OCI-LY3 (cell line): ENCODE results near the gene PROM2.

Experiments
- H2AFZ ChIP-seq: fragments of 200-600, 300-600 bp; shearing (Covaris generic); 2 replicates; pipeline ENCODE4 v1.6.0; 2014; ENCODE audit warnings: antibody characterized with exemption, low read depth, low read length
- H3K27ac ChIP-seq: fragments of 200-600, 300-600 bp; sonication (generic); 2 replicates; pipeline ENCODE4 v1.5.1; 2014; ENCODE audit warnings: mild to moderate bottlenecking, low read length, moderate library complexity, mixed read lengths
- H3K27me3 ChIP-seq: fragments of 200-600, 300-600 bp; sonication (generic); 2 replicates; pipeline ENCODE4 v1.6.1; 2014; ENCODE audit warnings: low read depth, low read length, mixed read lengths
- H3K36me3 ChIP-seq: fragments of 200-600, 300-600 bp; sonication (generic); replicated peaks from 2 replicates; pipeline ENCODE3; 2014; ENCODE audit warnings: low read depth, low read length, mixed read lengths
- H3K4me1 ChIP-seq: fragments of 300-600, 200-600 bp; sonication (generic); 2 replicates; pipeline ENCODE4 v1.6.1; 2014; ENCODE audit warnings: low read length, mixed read lengths
- H3K4me2 ChIP-seq: fragments of 200-600, 300-600 bp; sonication (generic); 2 replicates; pipeline ENCODE4 v1.6.1; 2014; ENCODE audit warnings: low read length, mixed read lengths
- H3K4me3 ChIP-seq: fragments of 300-600, 200-600 bp; sonication (generic); 2 replicates; pipeline ENCODE4 v1.5.1; 2014; ENCODE audit warnings: antibody characterized with exemption, mild to moderate bottlenecking, low read length, moderate library complexity
- H3K79me2 ChIP-seq: fragments of 300-600, 200-600 bp; shearing (Covaris generic); 2 replicates; pipeline ENCODE4 v1.6.1; 2014; ENCODE audit warnings: mild to moderate bottlenecking, low read length, mixed read lengths
- H3K9ac ChIP-seq: fragments of 300-600, 200-600 bp; shearing (Covaris generic); 2 replicates; pipeline ENCODE4 v1.6.0; 2014; ENCODE audit warnings: mild to moderate bottlenecking, low read length, moderate library complexity
- H3K9me3 ChIP-seq: fragments of 200-600, 300-600 bp; shearing (Covaris generic); 2 replicates; pipeline ENCODE4 v1.6.1; 2014; ENCODE audit warnings: low read length, mixed read lengths; ENCODE audit not compliant: insufficient read depth
- H4K20me1 ChIP-seq: fragments of 200-600, 300-600 bp; sonication (generic); 2 replicates; pipeline ENCODE4 v1.6.1; 2016; ENCODE audit warnings: low read length, mixed read lengths; ENCODE audit not compliant: insufficient read depth
- CTCF ChIP-seq: fragments of 200-600, 300-600 bp; sonication (generic); IDR thresholded peaks from 2 replicates; pipeline ENCODE4 v1.5.1; 2014; ENCODE audit warnings: antibody characterized with exemption, low read length, low read depth
- EZH2phosphoT487 ChIP-seq: fragments of 200-600 bp; shearing (Covaris generic); IDR thresholded peaks from 2 replicates; pipeline ENCODE4 v1.6.1; 2018; ENCODE audit warnings: antibody characterized with exemption, mixed run types, low read depth

The PROM2 gene

GRCh38 chr2:95282458-95282857 is 8.2 kb downstream of the PROM2 start:
- no peaks in the 10 kb centered on the region for H3K27me3 ChIP-seq
- H3K36me3 ChIP-seq = no peaks in the 10 kb centered on the region
- no peak overlapping the region for H3K9ac ChIP-seq
- no peak for TF ChIP-seq CTCF
- H3K4me2 ChIP-seq = no peak overlapping the region
- H3K4me1 ChIP-seq = no peaks in the 10 kb centered on the region
- no peak overlapping the region for H3K4me3 ChIP-seq
- no peaks in the 10 kb centered on the region for H4K20me1 ChIP-seq
- no peaks in the 10 kb centered on the region for H3K79me2 ChIP-seq
- no peaks in the 10 kb centered on the region for H3K9me3 ChIP-seq
- H2AFZ ChIP-seq = no peak overlapping the region
- no peak overlapping the region for H3K27ac ChIP-seq

GRCh38 chr2:95283562-95283961 is 9.3 kb downstream of the PROM2 start:
- Histone ChIP-seq H3K4me2 (no peak overlapping the region), H3K27ac (no peak overlapping the region), H3K4me3 (no peak overlapping the region), H3K27me3 (no peaks in the 10 kb centered on the region), H3K9ac (no peak overlapping the region), H3K79me2 (no peaks in the 10 kb centered on the region), H3K36me3 (no peaks in the 10 kb centered on the region), H3K9me3 (no peaks in the 10 kb centered on the region), H4K20me1 (no peaks in the 10 kb centered on the region), H2AFZ (no peak overlapping the region), H3K4me1 (no peaks in the 10 kb centered on the region)
- TF ChIP-seq EZH2phosphoT487 (no peak), CTCF (no peak)

- no peaks in the 10 kb centered on the region for H3K79me2 ChIP-seq
- H3K4me3 ChIP-seq = no peak overlapping the region
- H3K4me2 ChIP-seq = no peak overlapping the region
- H4K20me1 ChIP-seq = no peaks in the 10 kb centered on the region
- no peak overlapping the region for H3K9ac ChIP-seq
- no peaks in the 10 kb centered on the region for H3K27me3 ChIP-seq
- no peaks in the 10 kb centered on the region for H3K9me3 ChIP-seq
- no peaks in the 10 kb centered on the region for H3K36me3 ChIP-seq
- no peak overlapping the region for H2AFZ ChIP-seq
- no peaks in the 10 kb centered on the region for H3K4me1 ChIP-seq
- no peak overlapping the region for H3K27ac ChIP-seq
- TF ChIP-seq EZH2phosphoT487 = no peak
- TF ChIP-seq CTCF = no peak
These were observed 10.8 kb downstream of the PROM2 start for GRCh38 chr2:95284886-95285541.

- H3K36me3 ChIP-seq = no peaks in the 10 kb centered on the region
- no peak overlapping the region for H3K4me3 ChIP-seq
- no peaks in the 10 kb centered on the region for H3K79me2 ChIP-seq
- no peaks in the 10 kb centered on the region for H3K4me1 ChIP-seq
- H3K27me3 ChIP-seq = no peaks in the 10 kb centered on the region
- 0 out of 2 replicates have a peak, but pooled peaks cover 2% of the 10 kb centered on the region for H3K9me3 ChIP-seq
- TF ChIP-seq EZH2phosphoT487 (no peak), CTCF (no peak)
- H3K4me2 ChIP-seq = no peak overlapping the region
- no peak overlapping the region for H2AFZ ChIP-seq
- no peak overlapping the region for H3K27ac ChIP-seq
- H4K20me1 ChIP-seq = no peaks in the 10 kb centered on the region
- H3K9ac ChIP-seq = no peak overlapping the region
These were observed 11.3 kb downstream of the PROM2 start for GRCh38 chr2:95285542-95285932.
